HG03565 (cell line): ENCODE measurements around the gene MMP12.
"Not testable (repeated sequence)": the region's sequence is repeated elsewhere in the genome, so short reads cannot be mapped to it uniquely, and the experiment has no call there.

Source experiments
- ATAC-seq: cut with Tn5 transposase; IDR thresholded peaks from one replicate; pipeline ENCODE4 v1.9.1; 2021; ENCODE audit warnings: mild to moderate bottlenecking, moderate library complexity; ENCODE audit not compliant: unreplicated experiment

The MMP12 gene

GRCh38 chr11:102874852-102875251 is at the start of gene MMP12:
Gene MMP12, minus strand, starts transcription at chr11:102874982. Its CDS starts 45 bp downstream, at chr11:102874937.
- ATAC-seq, result no peak

GRCh38 chr11:102921587-102922220 is 46.9 kb upstream of the MMP12 start:
- ATAC-seq, result no peak

DNA sequence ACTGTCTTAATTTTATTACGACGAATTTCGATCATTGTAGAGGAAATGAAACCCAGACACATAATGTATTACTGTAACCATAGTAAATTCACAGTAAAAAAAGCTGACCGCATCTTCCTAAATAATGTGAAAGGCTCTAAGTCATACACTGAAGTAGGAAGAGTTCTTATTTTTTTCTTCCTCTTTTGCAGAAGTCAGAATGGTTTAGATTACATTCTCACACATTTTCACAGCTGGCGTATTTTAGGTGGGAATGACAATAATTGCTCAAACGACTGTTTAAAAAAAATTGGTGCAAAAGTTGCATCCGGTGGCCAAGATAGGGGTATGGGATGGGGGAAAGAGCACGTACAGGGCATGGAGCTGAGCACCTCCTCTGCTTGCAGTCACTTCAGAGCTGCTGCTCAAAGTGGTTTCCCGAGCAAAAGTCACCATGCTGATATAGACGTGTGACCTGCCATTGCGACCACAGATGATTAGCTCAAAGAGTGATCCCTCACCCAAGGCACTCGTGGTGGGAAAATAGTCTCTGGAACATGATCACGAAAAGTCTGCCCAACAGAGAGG is 45.4 kb upstream of the MMP12 start:
- ATAC-seq, result peak; percentile 80

DNA sequence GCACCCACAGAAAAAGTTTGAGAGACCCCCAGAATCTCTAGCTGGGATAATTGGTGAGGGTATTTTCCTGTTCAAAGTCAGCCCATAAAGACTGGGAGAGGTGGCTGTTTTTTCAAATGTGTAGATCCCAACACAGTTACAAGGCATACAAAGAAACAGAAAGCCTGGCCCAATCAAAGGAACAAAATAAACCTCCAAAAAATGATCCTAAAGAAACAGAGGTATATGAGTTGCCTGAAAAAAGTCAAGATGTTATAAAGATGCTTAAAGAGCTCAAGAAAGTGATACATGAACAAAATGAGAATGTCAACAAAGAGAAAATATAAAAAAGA is 40.2 kb upstream of the MMP12 start:
- no peak for ATAC-seq

- ATAC-seq, result no peak
Measured at GRCh38 chr11:102914238-102915043, 39.7 kb upstream of the MMP12 start.

GRCh38 chr11:102912482-102912830 is 37.7 kb upstream of the MMP12 start:
- no peak for ATAC-seq

- ATAC-seq, result no peak
Measured at GRCh38 chr11:102911758-102912481, 37.1 kb upstream of the MMP12 start.

DNA sequence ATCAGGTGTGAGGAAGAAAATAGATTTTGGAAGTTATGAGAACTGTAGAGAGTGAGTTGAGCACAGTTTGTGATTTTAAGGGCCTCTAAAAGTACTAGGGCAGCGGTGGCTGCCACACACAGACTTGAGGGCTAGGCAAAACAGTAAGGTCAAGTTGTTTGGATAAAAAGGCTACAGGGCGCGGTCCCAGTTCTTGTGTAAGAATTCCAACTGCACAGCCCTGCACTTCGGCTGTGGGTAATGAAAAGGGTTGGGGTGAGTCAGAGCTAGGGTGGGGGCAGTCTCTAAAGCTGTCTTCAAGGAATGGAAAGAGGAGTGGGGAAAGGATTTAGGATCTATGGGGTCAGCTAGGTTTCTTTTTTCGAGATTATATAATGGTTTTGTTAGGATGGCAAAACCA is 31.1 kb upstream of the MMP12 start:
- ATAC-seq, result not testable (repeated sequence)

DNA sequence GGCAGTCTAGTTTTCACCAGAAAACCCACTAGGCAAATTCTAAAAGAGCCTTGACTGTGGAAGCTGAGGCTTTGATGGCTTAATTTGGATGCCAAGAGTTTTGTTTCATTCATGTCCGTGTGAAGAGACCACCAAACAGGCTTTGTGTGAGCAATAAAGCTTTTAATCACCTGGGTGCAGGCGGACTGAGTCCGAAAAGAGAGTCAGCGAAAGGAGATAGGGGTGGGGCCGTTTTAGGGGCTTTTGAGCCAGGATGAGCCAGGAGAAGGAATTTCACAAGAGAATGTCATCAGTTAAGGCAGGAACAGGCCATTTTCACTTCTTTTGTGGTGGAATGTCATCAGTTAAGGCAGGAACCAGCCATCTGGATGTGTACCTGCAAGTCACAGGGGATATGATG is 29.1 kb upstream of the MMP12 start:
- not testable (repeated sequence) for ATAC-seq

DNA sequence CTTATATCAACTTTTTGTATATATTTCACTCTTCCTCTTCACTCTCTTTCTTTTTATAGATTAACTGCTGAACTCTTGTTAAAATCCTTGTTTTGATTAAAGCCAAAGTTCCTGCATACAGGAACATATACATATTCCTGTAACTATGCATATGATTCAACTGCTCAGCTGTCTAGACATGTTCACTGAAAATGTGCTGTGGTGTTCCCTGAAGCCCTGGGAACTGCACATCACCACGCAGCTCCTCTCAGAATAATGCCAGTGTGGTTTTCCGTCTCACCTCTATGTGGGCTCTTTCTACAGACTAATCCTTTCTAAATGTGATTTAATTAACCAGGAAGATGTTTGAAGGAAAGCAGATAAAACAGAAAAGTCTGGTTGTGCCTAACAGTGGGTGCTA is 25.6 kb upstream of the MMP12 start:
- ATAC-seq, result no peak

DNA sequence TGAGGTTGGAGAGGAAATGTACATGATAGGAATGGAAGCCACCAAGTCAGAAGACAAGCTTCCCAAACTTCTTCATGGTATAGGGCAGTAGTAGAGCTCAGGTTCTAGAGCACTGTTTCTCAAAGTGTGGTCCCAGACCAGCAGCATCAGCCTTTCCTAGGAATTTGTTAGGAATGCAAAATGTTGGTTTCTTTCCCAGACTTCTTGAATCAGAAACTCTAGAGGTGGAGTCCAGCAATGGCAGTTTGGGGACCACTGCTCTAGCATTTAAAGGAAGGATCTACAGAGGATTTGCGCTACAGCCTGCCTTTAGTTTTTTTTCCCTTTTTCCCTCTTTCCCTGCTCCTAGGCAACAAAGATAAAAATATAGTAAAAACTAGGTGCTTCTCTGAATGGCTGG is 17.0 kb upstream of the MMP12 start:
- no peak for ATAC-seq

- ATAC-seq, result no peak
Measured at GRCh38 chr11:102886999-102887398, 12.2 kb upstream of the MMP12 start.

DNA sequence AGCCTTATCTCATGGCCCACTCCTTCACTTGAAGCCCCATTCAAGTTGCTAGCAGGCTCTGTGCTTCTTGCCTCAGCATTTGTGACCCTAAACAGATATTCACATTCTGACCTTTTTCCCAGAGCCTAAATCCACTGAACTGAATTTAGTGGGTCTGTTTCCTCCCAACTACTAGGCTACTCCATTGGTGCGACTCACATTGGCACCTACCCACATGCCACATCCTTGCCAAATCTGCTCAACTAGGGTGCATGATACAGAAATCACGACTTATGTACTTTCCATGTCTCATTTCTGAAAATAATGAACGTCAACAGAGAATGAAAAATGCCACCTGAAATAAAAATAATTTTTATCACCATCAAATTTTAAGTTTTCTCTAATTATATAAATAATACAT is 8.4 kb upstream of the MMP12 start:
- ATAC-seq, result no peak

GRCh38 chr11:102882389-102883024 is 7.7 kb upstream of the MMP12 start:
- ATAC-seq, result peak; percentile 91

- no peak for ATAC-seq
Measured at GRCh38 chr11:102879801-102880200, 5.0 kb upstream of the MMP12 start.

GRCh38 chr11:102878595-102878994 is 3.8 kb upstream of the MMP12 start:
- no peak for ATAC-seq

DNA sequence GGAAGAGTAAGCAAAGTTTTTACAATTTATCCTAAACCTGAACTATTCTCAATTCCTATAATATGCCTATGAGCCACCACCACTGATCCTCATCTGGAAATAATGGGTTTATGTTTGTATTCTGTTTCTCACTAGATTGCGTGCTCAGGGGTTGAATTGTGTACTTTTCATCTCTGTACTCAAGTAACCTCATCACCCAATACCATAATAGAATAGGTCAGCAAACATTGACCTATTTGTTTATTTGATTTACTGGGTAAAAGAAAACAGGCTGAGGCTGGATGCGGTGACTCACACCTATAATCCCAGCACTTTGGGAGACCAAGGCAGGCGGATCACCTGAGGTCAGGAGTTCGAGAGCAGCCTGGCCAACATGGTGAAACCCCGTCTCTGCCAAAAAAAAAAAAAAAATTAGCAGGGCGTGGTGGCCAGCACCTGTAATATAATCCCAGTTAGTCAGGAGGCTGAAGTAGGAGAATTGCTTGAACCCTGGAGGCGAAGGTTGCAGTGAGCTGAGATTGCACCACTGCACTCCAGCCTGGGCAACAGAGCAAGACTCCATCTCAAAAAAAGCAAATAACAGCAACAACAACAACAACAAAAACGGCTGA is 5.3 kb downstream of the MMP12 start:
- not testable (repeated sequence) for ATAC-seq

- ATAC-seq, result no peak
Measured at GRCh38 chr11:102868339-102868738, 6.4 kb downstream of the MMP12 start.

- no peak for ATAC-seq
Measured at GRCh38 chr11:102864724-102865123, 10.1 kb downstream of the MMP12 start.

DNA sequence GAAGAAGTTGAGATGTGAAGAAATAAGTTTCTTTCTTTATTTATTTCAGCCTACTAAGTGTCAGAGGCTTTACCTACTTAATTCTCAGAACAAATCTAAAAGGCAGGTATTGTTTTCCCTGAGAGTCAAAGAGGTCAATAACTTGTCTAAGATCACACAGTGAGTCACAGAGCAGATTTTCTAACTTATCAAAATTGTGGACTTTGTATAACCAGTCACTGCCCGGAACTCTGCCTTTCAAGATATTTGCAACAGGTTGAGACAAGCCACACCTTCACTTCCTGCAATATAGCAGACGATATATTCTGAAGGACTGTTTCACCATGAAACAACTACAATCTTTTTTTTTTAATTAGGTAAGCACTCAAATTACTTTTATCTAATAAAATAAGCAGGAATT is 20.8 kb downstream of the MMP12 start:
- no peak for ATAC-seq

DNA sequence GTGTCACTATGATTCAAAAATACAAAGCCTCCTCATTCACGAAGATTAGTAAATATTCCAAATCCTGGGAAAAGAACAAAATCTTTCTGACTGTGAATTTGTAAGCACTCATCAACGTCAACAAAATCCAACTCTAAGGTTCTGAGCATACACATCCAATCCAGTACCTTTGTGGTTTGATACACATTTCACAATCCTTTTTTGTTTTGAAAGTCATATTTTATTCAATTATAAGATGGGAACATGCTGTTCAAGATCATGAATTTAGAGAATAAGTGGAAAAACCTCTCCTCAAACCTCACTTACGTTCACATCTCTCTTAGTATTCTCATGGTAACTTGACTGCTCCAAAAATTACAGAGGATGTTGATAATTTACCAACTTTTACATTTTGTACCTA is 21.7 kb downstream of the MMP12 start:
- ATAC-seq, result no peak
